ENCODE results near the gene C9orf43.
"Not testable (repeated sequence)": the region's sequence is repeated elsewhere in the genome, so short reads cannot be mapped to it uniquely, and the experiment has no call there.

C9orf43 gene

GRCh38 chr9:113403646-113404045 lies 6.9 kb upstream of the C9orf43 start:
- peaks cover 12% of the 10 kb centered on the region for H3K36me3 ChIP-seq (ENCODE audit: insufficient read depth, low read length)
- TF ChIP-seq EZH2 (IDR thresholded peaks at IDR 0.05; ENCODE audit: borderline replicate concordance, low read depth, low read length, severe bottlenecking) (no peak), CTCF (IDR thresholded peaks at IDR 0.05; ENCODE audit: borderline replicate concordance, extremely low read depth, low read length, poor library complexity, severe bottlenecking) (no peak)
- H3K27me3 ChIP-seq (ENCODE audit: insufficient read depth, low read length, poor library complexity) = no peaks in the 10 kb centered on the region
- no peaks in the 10 kb centered on the region for H4K20me1 ChIP-seq (ENCODE audit: insufficient read depth, low read length)
- H3K27ac ChIP-seq (ENCODE audit: low read length) = no peak overlapping the region
- H3K4me2 ChIP-seq (ENCODE audit: insufficient read depth, low read length) = no peak overlapping the region
- no peak for ATAC-seq (ENCODE audit: insufficient read depth, low read depth)
- H3K4me1 ChIP-seq (ENCODE audit: insufficient read depth, low read length) = peaks cover 27% of the 10 kb centered on the region
- H3K9me3 ChIP-seq (ENCODE audit: insufficient read depth, low read length, severe bottlenecking) = no peaks in the 10 kb centered on the region
- H3K79me2 ChIP-seq (ENCODE audit: insufficient read depth, low read length) = peaks cover 20% of the 10 kb centered on the region
- no peak overlapping the region for H3K9ac ChIP-seq (ENCODE audit: low read depth, low read length)
- no peak overlapping the region for H3K4me3 ChIP-seq (ENCODE audit: low read depth in 1 of 2, low read length in 2 of 2)
- H2AFZ ChIP-seq (ENCODE audit: low read depth, low read length) = no peak overlapping the region
- no peak for DNase-seq

- H3K9me3 ChIP-seq (ENCODE audit: insufficient read depth, low read length, severe bottlenecking); H3K27ac ChIP-seq (ENCODE audit: low read length); DNase-seq; ATAC-seq (ENCODE audit: insufficient read depth, low read depth); H3K4me3 ChIP-seq (ENCODE audit: low read depth in 1 of 2, low read length in 2 of 2); H3K27me3 ChIP-seq (ENCODE audit: insufficient read depth, low read length, poor library complexity); H3K4me2 ChIP-seq (ENCODE audit: insufficient read depth, low read length); H4K20me1 ChIP-seq (ENCODE audit: insufficient read depth, low read length); H3K9ac ChIP-seq (ENCODE audit: low read depth, low read length); H2AFZ ChIP-seq (ENCODE audit: low read depth, low read length): not testable (repeated sequence)
- peaks cover 27% of the 10 kb centered on the region for H3K4me1 ChIP-seq (ENCODE audit: insufficient read depth, low read length)
- H3K36me3 ChIP-seq (ENCODE audit: insufficient read depth, low read length) = peaks cover 23% of the 10 kb centered on the region
- peaks cover 21% of the 10 kb centered on the region for H3K79me2 ChIP-seq (ENCODE audit: insufficient read depth, low read length)
Observed at GRCh38 chr9:113406353-113406752, 4.2 kb upstream of the C9orf43 start.

- not testable (repeated sequence) for H4K20me1 ChIP-seq (ENCODE audit: insufficient read depth, low read length); H3K4me3 ChIP-seq (ENCODE audit: low read depth in 1 of 2, low read length in 2 of 2); H3K9ac ChIP-seq (ENCODE audit: low read depth, low read length); H3K4me2 ChIP-seq (ENCODE audit: insufficient read depth, low read length); H3K27ac ChIP-seq (ENCODE audit: low read length); H2AFZ ChIP-seq (ENCODE audit: low read depth, low read length); H3K27me3 ChIP-seq (ENCODE audit: insufficient read depth, low read length, poor library complexity); H3K9me3 ChIP-seq (ENCODE audit: insufficient read depth, low read length, severe bottlenecking)
- peak; percentile 74 for TF ChIP-seq CTCF (IDR thresholded peaks at IDR 0.05; ENCODE audit: borderline replicate concordance, extremely low read depth, low read length, poor library complexity, severe bottlenecking)
- ATAC-seq (ENCODE audit: insufficient read depth, low read depth) = peak; percentile 27; the same call in 1 of the 3 replicates
- Histone ChIP-seq H3K79me2 (ENCODE audit: insufficient read depth, low read length) (peaks cover 21% of the 10 kb centered on the region), H3K4me1 (ENCODE audit: insufficient read depth, low read length) (peaks cover 27% of the 10 kb centered on the region), H3K36me3 (ENCODE audit: insufficient read depth, low read length) (peaks cover 23% of the 10 kb centered on the region)
- DNase-seq = peak; percentile 69
Observed at GRCh38 chr9:113406873-113407511, 3.6 kb upstream of the C9orf43 start.

- H3K9me3 ChIP-seq (ENCODE audit: insufficient read depth, low read length, severe bottlenecking) = no peaks in the 10 kb centered on the region
- H3K27ac ChIP-seq (ENCODE audit: low read length) = peak overlapping the region; percentile 97
- H3K4me1 ChIP-seq (ENCODE audit: insufficient read depth, low read length) = peaks cover 26% of the 10 kb centered on the region
- DNase-seq (no peak), ATAC-seq (ENCODE audit: insufficient read depth, low read depth) (no peak)
- no peaks in the 10 kb centered on the region for H3K27me3 ChIP-seq (ENCODE audit: insufficient read depth, low read length, poor library complexity)
- H3K4me2 ChIP-seq (ENCODE audit: insufficient read depth, low read length) = peak overlapping the region; percentile 94
- TF ChIP-seq CTCF (IDR thresholded peaks at IDR 0.05; ENCODE audit: borderline replicate concordance, extremely low read depth, low read length, poor library complexity, severe bottlenecking) = no peak
- TF ChIP-seq EZH2 (IDR thresholded peaks at IDR 0.05; ENCODE audit: borderline replicate concordance, low read depth, low read length, severe bottlenecking) = no peak
- peak overlapping the region; percentile 82 for H3K9ac ChIP-seq (ENCODE audit: low read depth, low read length)
- no peaks in the 10 kb centered on the region; the same call in 1 of the 2 replicates for H4K20me1 ChIP-seq (ENCODE audit: insufficient read depth, low read length)
- peaks cover 23% of the 10 kb centered on the region for H3K36me3 ChIP-seq (ENCODE audit: insufficient read depth, low read length)
- H3K4me3 ChIP-seq (ENCODE audit: low read depth in 1 of 2, low read length in 2 of 2) = peak overlapping the region; percentile 77 to 82
- H3K79me2 ChIP-seq (ENCODE audit: insufficient read depth, low read length) = peaks cover 21% of the 10 kb centered on the region
- H2AFZ ChIP-seq (ENCODE audit: low read depth, low read length) = peak overlapping the region; percentile 80; the same call in 1 of the 2 replicates
Observed at GRCh38 chr9:113409481-113409880, 1.1 kb upstream of the C9orf43 start.

All from DND-41 (cell line).